Stimulated activated CD4-positive, alpha-beta T cell treated with anti-CD3 and anti-CD28 coated beads, Interleukin-4, amount 100 ng/mL, for 1 hour (primary cell): Measurements from ENCODE around the gene ABITRAM.
"Not testable (repeated sequence)": the region's sequence is repeated elsewhere in the genome, so short reads cannot be mapped to it uniquely, and the experiment has no call there.

ENCODE experiments used
- DNase-seq: peaks from one replicate; pipeline ENCODE4 v3.0.0-alpha.2; 2020

ABITRAM gene

GRCh38 chr9:108933231-108933717, 926 bp upstream of the ABITRAM start:
- DNase-seq = no peak

GRCh38 chr9:108933718-108934322, 380 bp upstream of the ABITRAM start, which contains the start of gene ELP1:
Gene ELP1 (minus strand): TSS chr9:108934124. CDS start chr9:108931146, 2,978 bp downstream.
- DNase-seq = peak; percentile 92

- DNase-seq = no peak
Measured at GRCh38 chr9:108937561-108938305, 3.5 kb downstream of the ABITRAM start.

GRCh38 chr9:108939975-108940374, 5.8 kb downstream of the ABITRAM start:
- DNase-seq = no peak

- no peak for DNase-seq
Measured at GRCh38 chr9:108950168-108950567, 16.0 kb downstream of the ABITRAM start.

GRCh38 chr9:108951578-108951977, 17.4 kb downstream of the ABITRAM start:
- DNase-seq = no peak

GRCh38 chr9:108953983-108954574, 19.9 kb downstream of the ABITRAM start:
- DNase-seq = no peak

GRCh38 chr9:108956022-108956630, 21.9 kb downstream of the ABITRAM start:
- no peak for DNase-seq

GRCh38 chr9:108956631-108957026, 22.4 kb downstream of the ABITRAM start:
- no peak for DNase-seq

GRCh38 chr9:108960331-108960730, 26.1 kb downstream of the ABITRAM start:
- no peak for DNase-seq

- no peak for DNase-seq
Measured at GRCh38 chr9:108961151-108961550, 27.0 kb downstream of the ABITRAM start.

GRCh38 chr9:108963459-108964143, 29.4 kb downstream of the ABITRAM start:
- DNase-seq = no peak

GRCh38 chr9:108967916-108968315, 33.7 kb downstream of the ABITRAM start:
- no peak for DNase-seq

- DNase-seq = not testable (repeated sequence)
Measured at GRCh38 chr9:108971392-108971791, 37.2 kb downstream of the ABITRAM start.

- no peak for DNase-seq
Measured at GRCh38 chr9:108972186-108972585, 38.0 kb downstream of the ABITRAM start.

- no peak for DNase-seq
Measured at GRCh38 chr9:108972626-108973209, 38.5 kb downstream of the ABITRAM start.

GRCh38 chr9:108973895-108974294, 39.7 kb downstream of the ABITRAM start:
- DNase-seq = no peak

- no peak for DNase-seq
Measured at GRCh38 chr9:108978205-108978604, 44.0 kb downstream of the ABITRAM start.

GRCh38 chr9:108980893-108981292, 46.7 kb downstream of the ABITRAM start:
- no peak for DNase-seq

- DNase-seq = no peak
Measured at GRCh38 chr9:108983885-108984284, 49.7 kb downstream of the ABITRAM start.
